Urothelium cell line (cell line): Measurements from ENCODE around the gene EPS8.
A peak's percentile ranks its signal among the peaks of the same experiment; 100 is the strongest.
"Not testable (repeated sequence)": the region's sequence is repeated elsewhere in the genome, so short reads cannot be mapped to it uniquely, and the experiment has no call there.

Experiments used
- DNase-seq: peaks from one replicate; pipeline ENCODE4 v3.0.0; 2011; ENCODE audit warnings: low spot score, mixed read lengths
- FAIRE-seq: peaks from 2 replicates; lab custom pipeline; 2011; peaks lifted over from hg19 to GRCh38; lab: Jason Lieb, UNC

EPS8 gene

GRCh38 chr12:15662303-15662980 is 126.7 kb downstream of the EPS8 start:
- DNase-seq (peak; percentile 13), FAIRE-seq (no peak)

DNA sequence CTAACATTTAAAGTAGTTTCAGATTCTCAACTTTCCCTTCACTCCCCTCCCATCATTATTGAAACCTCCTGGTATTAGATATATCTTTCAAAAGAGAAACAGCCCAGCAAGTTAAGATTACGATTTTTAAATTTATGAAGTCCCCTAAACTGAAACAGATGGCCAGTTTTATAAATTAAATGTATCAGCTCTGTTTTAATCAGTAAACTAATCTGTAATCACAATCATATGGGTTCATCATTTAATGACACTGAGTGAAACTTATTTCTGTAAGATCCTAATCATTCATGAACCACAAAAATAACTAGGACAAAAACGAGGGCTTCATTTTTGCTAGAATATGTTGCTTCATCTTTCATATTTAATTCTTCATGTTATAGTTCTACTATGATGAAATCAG is 137.8 kb downstream of the EPS8 start:
- no peak for FAIRE-seq
- DNase-seq, result no peak

GRCh38 chr12:15650399-15651128 is 138.6 kb downstream of the EPS8 start:
- FAIRE-seq, result no peak
- no peak for DNase-seq

GRCh38 chr12:15649347-15649746 is 139.8 kb downstream of the EPS8 start:
- no peak for FAIRE-seq
- DNase-seq, result no peak

GRCh38 chr12:15648558-15648957 is 140.6 kb downstream of the EPS8 start:
- DNase-seq (no peak), FAIRE-seq (no peak)

GRCh38 chr12:15646581-15646980 is 142.6 kb downstream of the EPS8 start:
- FAIRE-seq (no peak), DNase-seq (no peak)

DNA sequence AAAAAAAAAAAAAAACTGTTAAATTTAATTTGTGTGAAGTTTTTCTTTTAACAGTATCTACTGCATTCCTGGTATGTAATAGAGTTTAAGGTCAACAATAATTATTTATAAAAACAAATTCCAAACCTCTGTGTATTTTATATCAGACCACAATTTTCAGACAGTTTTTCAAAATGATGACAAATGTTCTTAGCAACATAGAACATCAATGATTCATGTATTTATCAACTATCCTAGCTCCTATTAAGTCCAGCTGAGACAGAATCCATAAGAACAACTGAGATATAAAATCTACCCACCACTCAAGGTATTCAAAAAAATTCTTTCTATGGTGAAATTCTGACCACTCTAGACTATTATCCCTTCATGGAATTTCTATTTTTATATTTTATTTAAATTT is 144.5 kb downstream of the EPS8 start:
- no peak for FAIRE-seq
- DNase-seq, result no peak

DNA sequence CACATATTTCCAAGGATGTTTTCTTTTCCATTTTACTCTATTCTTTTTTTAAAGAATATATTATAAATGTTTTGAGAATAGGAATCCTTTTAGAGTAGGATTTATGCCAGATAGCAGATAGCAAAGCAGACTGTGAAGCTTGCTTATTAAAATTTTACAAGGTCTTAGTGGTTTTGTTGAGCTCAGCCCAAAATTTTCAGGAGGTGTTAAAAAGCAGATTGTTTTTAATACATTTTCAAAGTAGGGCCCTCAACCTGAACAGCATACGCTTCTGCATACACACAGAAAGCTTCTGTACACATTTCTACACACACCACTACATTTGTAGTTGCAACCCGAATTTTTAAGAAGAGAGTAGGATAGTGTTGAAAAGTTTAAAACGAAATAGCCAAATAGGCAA is 151.0 kb downstream of the EPS8 start:
- no peak for DNase-seq

GRCh38 chr12:15636060-15636890 is 152.9 kb downstream of the EPS8 start:
- FAIRE-seq, result no peak
- DNase-seq, result no peak

More for the DNA sequence above, 151.0 kb downstream of the EPS8 start:
- no peak for FAIRE-seq

GRCh38 chr12:15634010-15634683 is 155.0 kb downstream of the EPS8 start:
- DNase-seq, result no peak
- no peak for FAIRE-seq

- FAIRE-seq (no peak), DNase-seq (no peak)
Observed at GRCh38 chr12:15633201-15633600, 156.0 kb downstream of the EPS8 start.

GRCh38 chr12:15632708-15633107 is 156.5 kb downstream of the EPS8 start:
- FAIRE-seq (peak; percentile 35), DNase-seq (no peak)

DNA sequence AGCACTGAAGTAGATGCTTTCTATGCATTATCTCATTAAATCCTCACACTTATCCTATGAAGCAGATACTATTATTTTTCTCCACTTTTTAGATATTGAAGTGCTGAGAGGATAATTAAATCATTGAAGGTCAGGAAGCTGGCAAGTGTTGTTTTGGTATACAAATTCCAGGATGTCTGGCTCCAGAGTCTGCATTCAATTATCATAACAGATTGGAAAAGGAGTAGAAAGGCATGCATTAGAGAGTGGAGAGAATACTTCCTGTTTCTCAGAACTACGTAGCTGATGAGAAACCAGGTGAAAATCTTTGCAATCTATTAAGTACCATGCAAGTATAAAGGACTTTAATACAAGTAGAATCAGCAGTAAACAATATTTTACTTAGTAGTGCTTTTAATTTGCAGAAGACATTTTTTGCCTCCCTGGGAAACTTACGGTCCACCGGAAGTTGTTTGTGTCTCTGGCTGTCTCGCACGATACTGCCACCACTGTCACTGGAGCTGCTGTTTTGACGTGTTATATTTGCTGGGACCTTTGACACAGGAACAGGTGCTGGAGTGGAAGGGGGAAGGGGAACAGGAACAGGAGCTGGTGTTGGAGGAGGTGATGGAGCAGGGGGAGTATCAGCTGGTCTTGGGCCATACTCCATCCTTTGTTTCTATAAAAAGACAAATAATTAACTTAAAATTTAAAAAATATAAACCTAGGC is 158.0 kb downstream of the EPS8 start:
- DNase-seq, result no peak
- peak; percentile 30 for FAIRE-seq

DNA sequence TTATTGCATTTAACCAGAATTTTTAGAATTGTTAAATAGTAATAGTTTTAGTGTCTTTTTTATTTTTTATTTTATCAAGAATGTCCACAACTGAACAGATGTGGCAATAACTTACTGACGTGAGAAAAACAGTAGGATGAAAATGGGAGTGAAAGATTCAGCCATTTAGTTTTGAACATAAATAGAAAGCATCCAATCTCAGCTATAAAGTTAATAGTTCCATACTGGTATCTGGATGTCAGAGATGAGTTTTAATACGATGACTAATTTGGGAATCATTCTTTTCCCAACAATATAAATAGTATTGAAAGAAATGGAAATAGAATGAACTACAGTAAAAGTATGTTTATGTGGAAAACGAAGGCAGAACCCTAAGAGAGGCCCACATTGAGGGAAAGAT is 159.4 kb downstream of the EPS8 start:
- no peak for DNase-seq
- FAIRE-seq, result no peak

DNA sequence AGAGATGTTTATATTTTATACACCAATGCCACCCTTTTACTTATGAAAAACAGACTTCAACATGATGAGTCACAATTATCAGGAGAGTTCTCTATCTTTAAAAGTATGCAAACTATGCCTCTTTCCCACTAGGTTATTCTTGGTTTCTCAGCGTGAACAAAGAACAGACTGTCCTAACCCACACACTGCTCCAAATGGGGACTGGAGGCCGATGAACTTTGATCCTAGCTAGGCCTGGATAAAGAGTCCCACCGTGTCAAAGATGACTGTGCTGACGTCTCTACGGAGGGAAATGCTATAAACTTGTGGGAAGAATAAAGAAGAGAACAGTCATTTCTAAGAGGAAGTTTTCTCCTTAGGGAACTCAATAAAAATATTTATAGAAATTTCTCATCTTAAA is 160.1 kb downstream of the EPS8 start:
- DNase-seq (peak; percentile 85), FAIRE-seq (peak; percentile 77)

DNA sequence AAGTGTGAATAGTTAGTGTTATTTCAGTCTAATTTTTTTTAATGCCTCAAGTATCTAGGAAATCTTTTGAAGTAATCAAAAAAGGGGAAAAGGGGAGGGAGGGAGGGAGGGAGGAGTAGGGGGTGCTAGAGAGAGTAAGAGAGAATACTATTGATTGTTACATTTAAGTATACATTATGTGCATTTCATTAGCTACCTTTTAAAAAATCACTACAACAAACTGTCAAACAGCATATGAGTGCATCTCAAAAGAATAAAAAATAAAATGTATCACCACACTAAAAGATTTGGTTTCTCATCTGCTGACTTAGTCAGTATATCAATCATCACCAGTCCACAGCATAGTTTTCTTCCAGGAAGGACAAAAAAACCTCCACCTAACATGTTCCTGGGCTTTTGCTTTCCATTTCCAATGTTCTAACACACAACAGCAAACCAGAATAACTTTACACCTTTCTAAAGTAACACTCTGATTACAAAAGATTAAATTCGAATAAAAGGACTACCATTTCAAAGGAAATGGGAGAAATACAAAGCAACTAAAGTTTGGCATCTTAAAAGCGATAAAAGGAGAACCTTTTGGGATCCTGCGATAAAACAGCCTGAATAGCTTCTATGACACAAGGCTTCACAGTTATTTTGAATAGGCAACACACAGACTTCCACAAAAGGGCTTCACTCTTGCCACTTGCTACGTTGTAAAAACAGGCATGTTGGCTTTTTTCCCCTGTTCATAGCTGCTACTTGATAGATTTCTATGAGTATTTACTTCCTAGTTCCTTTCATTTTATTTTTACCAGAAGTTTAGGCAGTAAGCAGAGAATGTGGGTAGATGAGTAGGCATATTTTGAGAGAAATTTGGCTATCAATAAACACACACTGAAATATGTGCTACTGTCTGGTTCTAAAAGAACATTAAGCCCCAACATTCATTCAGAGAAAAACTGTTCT is 160.9 kb downstream of the EPS8 start:
- DNase-seq (no peak), FAIRE-seq (no peak)

DNA sequence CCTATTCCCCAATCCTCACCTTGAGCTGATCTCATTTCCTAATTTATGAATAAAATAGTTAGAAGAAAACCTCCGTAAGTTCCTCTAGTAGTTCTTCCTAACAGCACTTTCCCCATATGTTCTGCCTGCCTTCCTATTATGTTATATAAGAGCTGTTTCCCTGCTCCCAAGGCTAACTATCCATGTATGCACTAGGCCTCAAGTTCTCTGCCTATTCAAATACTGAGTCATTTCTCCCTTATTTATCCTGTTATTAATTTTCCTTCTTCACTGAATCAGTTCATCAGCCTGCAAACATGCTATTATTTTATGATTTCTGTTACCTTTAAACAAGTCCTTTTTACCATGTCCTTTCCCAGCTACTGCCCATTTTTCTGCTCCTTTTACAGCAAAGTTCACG is 164.1 kb downstream of the EPS8 start:
- no peak for DNase-seq
- no peak for FAIRE-seq

DNA sequence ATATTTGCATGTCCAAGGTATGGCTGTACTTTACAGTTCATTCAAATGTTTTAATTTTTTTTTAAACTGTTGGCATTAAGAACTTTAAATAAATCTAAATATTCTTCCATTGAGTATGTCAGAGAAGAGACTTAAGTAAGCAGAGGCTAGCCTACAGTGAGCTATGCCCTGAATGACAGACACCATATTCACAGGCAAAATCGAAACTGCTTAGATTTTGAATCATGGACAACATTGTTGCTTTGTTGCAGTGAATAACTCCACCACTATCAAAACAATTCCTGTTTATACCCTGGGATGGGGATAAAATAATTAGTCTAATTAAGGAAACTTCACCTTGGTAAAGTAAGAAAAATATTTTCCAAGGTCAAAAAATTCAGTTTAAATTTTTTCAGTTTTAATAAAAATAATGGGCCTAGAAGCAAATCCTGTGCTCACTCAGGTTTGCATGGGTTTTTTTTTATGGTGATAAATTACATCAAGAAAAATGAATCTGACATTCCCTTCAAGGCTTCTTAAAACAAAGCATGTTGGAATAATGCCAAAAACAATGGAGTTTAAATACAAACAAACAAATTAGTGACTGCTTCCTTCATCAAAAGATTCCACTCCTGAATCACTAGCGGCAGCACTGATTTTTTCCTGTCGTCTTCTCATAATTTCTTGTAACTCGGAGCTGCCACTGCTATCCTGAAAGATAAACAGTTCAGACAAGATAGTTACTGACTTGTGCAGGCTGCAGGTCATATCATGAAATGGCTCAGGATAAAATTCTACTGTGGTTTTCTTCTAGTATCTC is 168.2 kb downstream of the EPS8 start:
- no peak for DNase-seq

GRCh38 chr12:15616495-15616894 is 172.7 kb downstream of the EPS8 start:
- peak; percentile 49 for DNase-seq

More for the DNA sequence above, 168.2 kb downstream of the EPS8 start:
- no peak for FAIRE-seq

More at GRCh38 chr12:15616495-15616894, 172.7 kb downstream of the EPS8 start:
- not testable (repeated sequence) for FAIRE-seq
